ENCODE measurements around the gene ALK.

The ALK gene

GRCh38 chr2:29253026-29253425 is 668.4 kb downstream of the ALK start:
- no peak for TF ChIP-seq CTCF (IDR thresholded peaks at IDR 0.05; ENCODE audit: insufficient read depth, missing control alignments)
- FAIRE-seq (no peak), DNase-seq (ENCODE audit: insufficient read length, low spot score) (no peak)

- no peak for DNase-seq (ENCODE audit: insufficient read length, low spot score)
- no peak for FAIRE-seq
- no peak for TF ChIP-seq CTCF (IDR thresholded peaks at IDR 0.05; ENCODE audit: insufficient read depth, missing control alignments)
Observed at GRCh38 chr2:29251406-29251805, 670.0 kb downstream of the ALK start.

- no peak for TF ChIP-seq CTCF (IDR thresholded peaks at IDR 0.05; ENCODE audit: insufficient read depth, missing control alignments)
- DNase-seq (ENCODE audit: insufficient read length, low spot score) (no peak), FAIRE-seq (no peak)
Observed at GRCh38 chr2:29250977-29251376, 670.4 kb downstream of the ALK start.

DNA sequence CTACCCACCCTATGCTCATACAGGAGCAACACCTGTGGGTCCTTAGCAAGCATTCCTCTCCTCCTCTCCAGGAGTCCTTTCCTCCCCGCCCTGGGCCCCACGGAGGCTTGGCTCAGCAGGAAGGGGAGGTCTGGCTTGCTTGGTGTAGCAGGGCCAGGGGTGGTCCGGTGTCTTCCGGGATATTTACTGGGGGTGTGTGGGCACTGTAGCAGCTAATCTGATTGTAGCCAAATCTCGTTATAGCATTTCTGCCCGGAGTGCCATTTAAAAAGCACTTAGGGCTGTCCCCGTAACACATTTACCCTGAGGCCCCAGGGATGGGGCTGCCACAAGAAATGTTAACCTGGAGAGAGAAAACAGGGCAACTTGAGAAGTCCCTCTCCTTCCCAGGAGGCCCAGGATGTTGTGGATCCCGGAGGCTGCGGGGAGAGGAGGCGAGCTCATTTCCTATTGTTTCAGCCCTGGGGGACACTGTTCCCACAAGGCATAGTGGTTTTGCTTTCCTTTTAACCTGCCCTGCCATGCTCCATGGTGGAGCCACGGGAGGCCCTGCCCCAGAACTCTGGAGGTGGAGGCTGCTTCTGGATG is 671.6 kb downstream of the ALK start:
- no peak for TF ChIP-seq CTCF (IDR thresholded peaks at IDR 0.05; ENCODE audit: insufficient read depth, missing control alignments)
- FAIRE-seq = no peak
- no peak for DNase-seq (ENCODE audit: insufficient read length, low spot score)

GRCh38 chr2:29247336-29247914 is 674.0 kb downstream of the ALK start:
- TF ChIP-seq CTCF (IDR thresholded peaks at IDR 0.05; ENCODE audit: insufficient read depth, missing control alignments) = no peak
- FAIRE-seq (no peak), DNase-seq (ENCODE audit: insufficient read length, low spot score) (no peak)

DNA sequence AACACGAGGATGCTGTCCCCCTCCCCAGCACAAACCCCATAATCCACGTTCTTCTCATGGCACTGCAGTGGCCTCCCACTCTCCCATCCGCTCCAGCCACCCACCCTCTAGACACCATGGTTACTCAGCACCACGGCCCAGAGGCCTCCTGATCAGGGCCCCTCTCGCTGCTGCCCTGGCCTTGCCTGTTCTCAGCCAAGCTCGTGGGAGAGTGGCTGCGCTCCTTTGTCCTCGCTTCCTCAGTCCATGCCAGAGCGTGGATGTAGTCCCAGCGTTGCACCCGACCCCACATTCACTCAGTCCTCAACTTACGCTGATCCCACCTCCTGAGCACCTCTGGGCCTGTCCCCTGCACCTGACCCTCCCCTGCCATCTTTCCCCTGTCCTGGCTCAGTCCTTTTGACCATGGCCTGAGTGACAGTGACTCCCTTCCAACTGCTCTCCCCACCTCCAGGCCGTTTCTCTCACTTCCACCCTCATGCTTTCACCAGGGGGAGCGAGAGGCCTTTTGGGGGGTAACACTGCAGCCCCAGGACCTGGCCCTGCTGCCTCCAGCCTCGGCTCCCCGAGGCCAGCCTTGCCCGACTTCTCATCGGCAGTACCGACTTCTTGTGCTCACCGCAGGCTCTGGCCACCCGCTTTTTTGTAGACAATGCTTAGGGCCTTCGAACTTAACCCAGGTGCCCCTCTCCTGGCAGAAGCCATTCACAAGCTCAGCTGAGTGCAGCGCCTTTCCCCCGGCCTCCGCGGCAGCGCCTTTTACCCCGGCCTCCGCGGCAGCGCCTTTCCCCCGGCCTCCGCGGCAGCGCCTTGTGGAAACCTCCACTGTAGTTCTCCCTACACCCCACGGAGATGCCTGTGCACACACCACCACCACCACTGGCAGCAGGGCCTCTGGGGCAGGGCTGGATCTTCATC is 674.7 kb downstream of the ALK start:
- TF ChIP-seq CTCF (IDR thresholded peaks at IDR 0.05; ENCODE audit: insufficient read depth, missing control alignments) = no peak
- no peak for DNase-seq (ENCODE audit: insufficient read length, low spot score)
- no peak for FAIRE-seq

Measured in D721Med (cell line).